GM18873 (cell line): ENCODE measurements around the gene KRT17.
"Not testable (repeated sequence)": the region's sequence is repeated elsewhere in the genome, so short reads cannot be mapped to it uniquely, and the experiment has no call there.

Experiments used
- ATAC-seq: cut with Tn5 transposase; IDR thresholded peaks from one replicate; pipeline ENCODE4 v1.9.1; 2021; ENCODE audit warnings: mild to moderate bottlenecking, moderate library complexity, moderate number of reproducible peaks; ENCODE audit not compliant: unreplicated experiment, low FRiP score

The KRT17 gene

GRCh38 chr17:41654678-41655607 lies 30.6 kb upstream of the KRT17 start:
- no peak for ATAC-seq

GRCh38 chr17:41653892-41654677 lies 29.7 kb upstream of the KRT17 start:
- no peak for ATAC-seq

DNA sequence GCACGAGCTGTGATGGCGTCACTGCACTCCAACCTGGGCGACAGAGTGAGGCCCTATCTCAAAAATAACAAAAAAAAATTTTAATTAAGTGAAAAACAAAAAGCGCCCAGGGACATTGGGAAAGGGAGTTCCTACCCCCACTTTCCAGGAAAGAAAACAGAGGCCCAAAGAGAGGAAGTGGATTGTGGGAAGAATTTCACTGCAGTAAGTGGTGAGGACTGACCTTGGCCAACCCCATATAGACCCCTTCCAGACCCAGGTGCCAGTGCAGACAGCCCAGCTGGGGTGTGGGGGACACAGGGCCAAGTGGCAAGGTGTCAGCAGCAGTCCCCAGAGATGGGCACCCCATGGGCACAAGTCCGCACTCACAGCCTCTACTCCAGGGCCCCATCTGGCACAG lies 29.0 kb upstream of the KRT17 start:
- ATAC-seq, result no peak

- no peak for ATAC-seq
These were observed 28.1 kb upstream of the KRT17 start for GRCh38 chr17:41652461-41652970.

DNA sequence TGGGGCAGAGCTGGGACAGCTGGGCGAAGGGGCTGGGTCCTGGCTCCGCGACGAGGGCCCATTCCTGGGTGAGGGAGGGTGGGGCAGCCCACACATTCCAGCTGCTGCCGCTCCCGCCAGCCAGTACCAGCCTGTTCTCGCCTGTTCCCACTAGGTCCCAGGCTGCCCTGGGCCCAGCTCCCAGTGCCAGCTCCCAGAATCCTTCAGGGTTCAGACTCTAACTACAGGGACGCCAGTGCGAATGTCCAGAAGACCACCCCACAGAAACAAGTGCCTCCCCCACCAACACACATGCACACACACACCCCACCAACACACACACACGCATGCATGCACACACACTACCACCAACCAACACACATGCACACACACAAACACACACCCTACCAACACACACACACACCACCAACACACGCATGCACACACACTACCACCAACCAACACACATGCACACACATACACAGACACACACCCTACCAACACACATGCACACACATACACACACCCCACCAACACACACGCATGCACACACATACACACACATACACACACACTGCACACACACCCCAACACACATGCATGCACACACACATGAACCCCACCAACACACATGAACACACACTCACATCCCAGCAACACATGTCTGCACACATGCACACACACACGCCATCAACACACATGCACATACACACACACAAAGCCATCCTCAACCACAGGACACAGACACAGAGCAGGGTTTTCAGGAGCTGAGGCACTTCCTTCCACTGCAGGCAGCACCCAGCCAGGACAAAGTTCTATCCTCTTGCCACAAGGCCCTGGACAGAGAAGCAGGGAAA lies 27.5 kb upstream of the KRT17 start:
- ATAC-seq, result no peak

- no peak for ATAC-seq
These were observed 26.6 kb upstream of the KRT17 start for GRCh38 chr17:41650794-41651624.

DNA sequence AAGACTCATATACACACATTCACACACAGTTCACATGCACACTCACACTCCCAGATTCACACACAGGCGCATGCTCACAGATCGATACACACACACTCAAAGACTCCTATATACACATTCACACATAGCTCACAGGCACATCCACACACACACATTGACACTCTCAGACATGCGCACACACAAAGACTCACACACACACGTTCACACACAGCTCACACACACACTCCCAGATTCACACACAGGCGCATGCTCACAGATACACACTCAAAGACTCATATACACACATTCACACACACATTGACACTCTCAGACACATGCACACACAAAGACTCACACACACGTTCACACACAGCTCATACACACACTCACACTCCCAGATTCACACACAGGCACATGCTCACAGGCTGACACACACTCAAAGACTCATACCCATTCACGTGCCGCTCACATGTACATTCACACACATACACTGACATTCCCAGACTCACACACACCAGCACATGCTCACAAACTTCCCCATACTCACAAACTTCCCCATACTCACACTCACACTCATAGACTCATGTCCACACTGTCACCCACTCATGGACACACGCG lies 25.6 kb upstream of the KRT17 start:
- ATAC-seq, result no peak

DNA sequence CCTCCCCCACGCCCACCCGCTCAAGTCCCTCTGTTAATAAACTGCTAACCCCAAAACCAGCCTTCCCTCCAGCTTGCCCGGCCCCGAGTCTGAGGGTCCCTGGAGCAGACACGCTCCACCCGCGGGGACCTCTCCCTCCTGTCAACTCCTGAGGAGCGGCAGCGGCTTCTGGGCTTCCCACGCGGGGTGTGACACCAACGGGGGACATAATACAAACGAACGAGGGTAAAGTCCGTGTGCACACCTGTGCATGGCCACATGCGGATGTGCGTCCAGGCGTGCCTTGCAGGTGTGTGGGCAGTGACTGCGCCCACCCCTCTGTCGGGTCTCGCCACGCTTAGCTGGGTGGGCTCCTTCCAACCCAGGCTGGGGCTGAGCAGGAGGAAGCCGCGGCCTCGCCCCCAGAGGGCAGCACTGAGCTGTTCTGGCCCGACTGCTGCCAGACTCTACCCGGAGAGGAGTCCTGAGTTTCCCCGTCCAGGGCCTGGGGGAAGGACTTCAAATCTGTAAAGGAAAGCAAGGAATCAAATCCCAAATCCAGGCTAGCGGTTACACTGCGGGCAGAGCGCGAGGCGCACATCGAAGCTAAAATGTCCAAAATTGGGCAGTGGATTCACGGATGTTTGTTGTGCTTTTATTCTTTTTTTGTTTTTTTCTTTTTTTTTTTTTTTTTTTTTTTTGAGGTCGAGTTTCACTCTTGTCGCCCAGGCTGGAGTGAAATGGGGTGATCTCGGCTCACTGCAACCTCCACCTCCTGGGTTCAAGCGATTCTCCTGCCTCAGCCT lies 24.2 kb upstream of the KRT17 start:
- ATAC-seq, result no peak

DNA sequence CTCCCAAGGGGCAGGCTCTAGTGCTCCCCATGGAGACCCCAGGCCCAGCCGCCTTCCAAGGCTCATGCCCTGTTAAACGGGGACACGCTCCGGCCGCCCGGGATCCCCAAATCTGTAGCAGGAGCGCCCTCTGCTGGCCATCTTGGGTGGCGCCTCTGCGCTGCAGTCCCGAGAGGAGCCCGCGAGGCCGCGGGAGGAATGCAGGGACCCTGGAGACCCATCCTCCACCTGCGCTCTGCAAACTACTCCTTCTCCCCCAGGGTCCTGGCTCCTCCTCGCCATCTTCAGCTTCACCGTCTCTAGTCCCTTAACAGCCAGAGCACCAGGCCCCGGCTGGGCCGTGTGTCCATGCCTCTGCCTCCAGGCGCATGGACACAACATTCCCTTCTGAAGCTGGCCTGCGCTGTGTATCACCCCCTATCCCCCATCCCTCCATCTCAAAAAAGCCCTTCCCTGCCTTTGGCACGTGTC lies 23.6 kb upstream of the KRT17 start:
- no peak for ATAC-seq

DNA sequence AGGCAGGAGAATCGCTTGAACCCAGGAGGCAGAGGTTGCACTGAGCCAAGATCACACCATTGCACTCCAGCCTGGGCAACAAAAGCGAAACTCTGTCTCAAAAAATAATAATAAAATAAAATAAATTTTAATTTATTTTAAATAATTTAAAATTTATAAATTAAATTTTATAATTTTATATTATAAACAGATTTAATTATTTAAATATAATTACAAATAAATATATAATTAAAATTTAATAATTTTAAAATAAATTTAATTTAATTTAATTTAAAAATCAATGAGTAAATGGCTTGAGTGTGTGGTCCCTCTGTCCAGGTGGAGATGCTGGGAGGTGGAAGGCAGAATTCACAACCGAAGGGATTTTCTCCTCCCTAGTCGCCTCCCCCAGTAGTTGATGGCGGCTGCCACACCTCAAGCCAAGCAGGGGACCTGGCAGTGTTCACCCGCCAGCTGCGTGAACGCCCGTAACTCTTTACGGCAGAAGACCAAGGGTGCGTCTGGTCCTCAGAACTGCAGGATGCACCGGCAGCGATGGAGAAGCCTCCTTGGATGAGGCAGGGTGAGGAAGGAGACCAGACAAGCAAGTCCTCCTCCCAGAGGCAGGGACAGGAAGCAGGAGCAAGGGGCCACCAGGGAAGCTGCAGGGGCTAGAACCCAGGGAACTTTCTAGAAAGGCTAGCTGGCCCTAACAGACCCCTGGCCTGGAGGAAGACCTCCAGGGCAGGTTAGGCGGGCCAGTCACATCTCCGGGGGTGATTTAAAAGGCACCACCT lies 22.9 kb upstream of the KRT17 start:
- ATAC-seq, result no peak

GRCh38 chr17:41642252-41643156 lies 18.1 kb upstream of the KRT17 start:
- no peak for ATAC-seq

- not testable (repeated sequence) for ATAC-seq
These were observed 16.2 kb upstream of the KRT17 start for GRCh38 chr17:41640596-41640995.

GRCh38 chr17:41639492-41640473 lies 15.4 kb upstream of the KRT17 start:
- no peak for ATAC-seq

GRCh38 chr17:41638941-41639340 lies 14.6 kb upstream of the KRT17 start:
- ATAC-seq, result no peak

GRCh38 chr17:41638194-41638593 lies 13.8 kb upstream of the KRT17 start:
- no peak for ATAC-seq
